HepG2 (cell line): Measurements from ENCODE around the gene P2RX6. TPM values are rescaled to one million over a fixed set of nuclear protein-coding genes. Genes with fewer than 3 reads are reported as not detected.

Experiments used
- AGO1 ChIP-seq: fragments of 200-400 bp; formaldehyde crosslinking; IDR thresholded peaks from 2 replicates; pipeline ENCODE4 v1.6.1; 2017; ENCODE audit warnings: mild to moderate bottlenecking, low read depth, low read length, moderate library complexity; ENCODE audit not compliant: poor library complexity, severe bottlenecking
- ASH2L ChIP-seq: fragments of 300-600, 200-600 bp; sonication (generic); IDR thresholded peaks from 2 replicates; pipeline ENCODE4 v1.7.0; 2017; ENCODE audit warnings: low read depth, mild to moderate bottlenecking, moderate library complexity, mixed read lengths, low read length; ENCODE audit not compliant: insufficient read length
- ATAD3A ChIP-seq: sonication (generic); formaldehyde crosslinking; IDR thresholded peaks from 2 replicates; pipeline ENCODE4 v1.4.0; 2020; ENCODE audit warnings: missing genetic modification reagents
- ATRX ChIP-seq: sonication (generic); formaldehyde crosslinking; IDR thresholded peaks from 2 replicates; pipeline ENCODE4 v1.4.0; 2020; ENCODE audit warnings: missing genetic modification reagents, borderline replicate concordance
- ETV5 ChIP-seq: IDR thresholded peaks from 2 replicates; pipeline ENCODE4 v1.6.1; 2018; ENCODE audit warnings: missing biosample characterization, missing genetic modification reagents, inconsistent platforms, borderline replicate concordance
- HNF4G ChIP-seq, 2 experiments: sonication (generic) in 1 of 2; formaldehyde crosslinking in 1 of 2; IDR thresholded peaks; 2 replicates each; pipeline versions ENCODE4 v1.4.0 to v1.6.1; 2011 to 2020; ENCODE audit warnings: borderline replicate concordance in 2 of 2, low read depth in 2 of 2, mild to moderate bottlenecking in 2 of 2, low read length in 1 of 2, missing genetic modification reagents in 1 of 2, moderate library complexity in 1 of 2
- JUN ChIP-seq: sonication (generic); formaldehyde crosslinking; IDR thresholded peaks from 2 replicates; pipeline ENCODE4 v1.4.0; 2020; ENCODE audit warnings: mild to moderate bottlenecking, missing genetic modification reagents
- MXD3 ChIP-seq: IDR thresholded peaks from 2 replicates; pipeline ENCODE4 v1.6.1; 2016; ENCODE audit warnings: mild to moderate bottlenecking, missing biosample characterization, missing genetic modification reagents
- NPAS2 ChIP-seq: sonication (generic); formaldehyde crosslinking; IDR thresholded peaks from 2 replicates; pipeline ENCODE4 v1.8.0; 2022; ENCODE audit warnings: mild to moderate bottlenecking, missing genetic modification reagents, borderline replicate concordance
- PPARG ChIP-seq: conservative IDR thresholded peaks from 2 replicates; pipeline ENCODE4 v1.6.1; 2016; ENCODE audit warnings: missing biosample characterization, missing genetic modification reagents
- YY1 ChIP-seq: IDR thresholded peaks from 2 replicates; pipeline ENCODE4 v1.6.1; 2011; ENCODE audit warnings: low read length, low read depth, moderate library complexity, mild to moderate bottlenecking; ENCODE audit not compliant: insufficient read depth, insufficient replicate concordance
- ZBTB8A ChIP-seq: sonication (generic); formaldehyde crosslinking; IDR thresholded peaks from 2 replicates; pipeline ENCODE4 v1.4.0; 2020; ENCODE audit warnings: mild to moderate bottlenecking, low read depth, missing genetic modification reagents, borderline replicate concordance
- ZC3H13 ChIP-seq: sonication (generic); formaldehyde crosslinking; IDR thresholded peaks from 2 replicates; pipeline ENCODE4 v1.8.1; 2023; ENCODE audit warnings: mild to moderate bottlenecking, missing genetic modification reagents, moderate library complexity
- ZNF407 ChIP-seq: sonication (generic); formaldehyde crosslinking; IDR thresholded peaks from one replicate; pipeline ENCODE4 v1.5.1; 2020; ENCODE audit warnings: mild to moderate bottlenecking, missing genetic modification reagents; ENCODE audit errors: not compliant biosample characterization
- ZNF781 ChIP-seq: sonication (generic); formaldehyde crosslinking; IDR thresholded peaks from 2 replicates; pipeline ENCODE4 v1.5.1; 2020; ENCODE audit warnings: borderline replicate concordance, mild to moderate bottlenecking, missing genetic modification reagents; ENCODE audit errors: not compliant biosample characterization
- ZNF850 ChIP-seq: sonication (generic); formaldehyde crosslinking; conservative IDR thresholded peaks from 2 replicates; pipeline ENCODE4 v1.9.0; 2021; ENCODE audit warnings: mild to moderate bottlenecking, missing genetic modification reagents
- ZNF891 ChIP-seq: sonication (generic); formaldehyde crosslinking; IDR thresholded peaks from 2 replicates; pipeline ENCODE4 v1.5.0; 2020; ENCODE audit warnings: mild to moderate bottlenecking, missing genetic modification reagents
- ZSCAN5A ChIP-seq: sonication (generic); formaldehyde crosslinking; IDR thresholded peaks from 2 replicates; pipeline ENCODE4 v1.8.0; 2022; ENCODE audit warnings: mild to moderate bottlenecking, missing genetic modification reagents, borderline replicate concordance
- polyA plus RNA-seq, 8 experiments: library from polyadenylated mRNA; depleted of rRNA in 3 of 8; stranded (reverse) in 7 of 8; unstranded in 1 of 8; fragments of >200 nt; fragmentation: Illumina TruSeq in 4 of 8; extraction: Trizol in 4 of 8; gene quantifications; 2 replicates each; pipeline versions ENCODE4 v1.2.1 to v1.2.3, GENCODE V29; 2011 to 2016; ENCODE audit warnings: low read depth in 4 of 8, missing spikeins in 1 of 8, mixed read lengths in 1 of 8; ENCODE audit not compliant: insufficient read depth in 1 of 8
- total RNA-seq, 5 experiments: library from RNA; depleted of rRNA; stranded (reverse); fragments of >200 nt; fragmentation: Illumina TruSeq; extraction: Trizol; gene quantifications; 2 replicates each; pipeline ENCODE4 v1.2.3, GENCODE V29; 2016; ENCODE audit warnings: low read depth in 1 of 5

P2RX6 gene
- total and polyA plus RNA-seq, 2 of the 13 experiments (the other 11 are each of a cell fraction or from before 2014, with no cell fraction given) = 0.04 to 0.12 TPM

GRCh38 chr22:21001601-21002325, 13.2 kb upstream of the P2RX6 start, which contains the start of gene THAP7 (continued):
- TF ChIP-seq AGO1 (no peak), PPARG (CRISPR knock-in tag) (peak; percentile 25; the same call in 1 of the 2 replicates), YY1 (peak; percentile 88), ZNF407 (CRISPR knock-in tag) (peak; percentile 53), NPAS2 (CRISPR knock-in tag) (no peak), MXD3 (CRISPR knock-in tag) (peak; percentile 90; the same call in 1 of the 2 replicates), ATAD3A (CRISPR knock-in tag) (no peak), HNF4G (IDR thresholded peaks at IDR 0.05; ENCODE audit: borderline replicate concordance, low read depth, low read length) (0 out of 2 replicates have a peak, but pooled peaks have one; percentile 9), HNF4G (CRISPR knock-in tag; IDR thresholded peaks at IDR 0.05; ENCODE audit: borderline replicate concordance, low read depth) (0 out of 2 replicates have a peak, but pooled peaks have one; percentile 16), ZSCAN5A (no peak), ETV5 (CRISPR knock-in tag) (peak; percentile 76), JUN (CRISPR knock-in tag) (no peak), ZNF850 (CRISPR knock-in tag) (0 out of 2 replicates have a peak, but pooled peaks have one; percentile 62), ZBTB8A (CRISPR knock-in tag) (no peak), ZNF891 (CRISPR knock-in tag) (peak; percentile 77), ASH2L (no peak), ATRX (no peak), ZNF781 (CRISPR knock-in tag) (peak; percentile 94), ZC3H13 (CRISPR knock-in tag) (peak; percentile 64; the same call in 1 of the 2 replicates)
